Left ventricle myocardium inferior (tissue), 1 donor: ENCODE results near the gene FAM110D. TPM values are rescaled to one million over a fixed set of nuclear protein-coding genes. Genes with fewer than 3 reads are reported as not detected.

ENCODE experiments used
- DNase-seq: peaks from one replicate; pipeline ENCODE4 v3.0.0-alpha.2; 2020
- H3K27ac ChIP-seq: fragments of 200-600 bp; replicated peaks from 2 replicates; pipeline ENCODE4 v1.8.0; 2021
- H3K27me3 ChIP-seq: fragments of 200-600 bp; 2 replicates; pipeline ENCODE4 v1.8.0; 2021; ENCODE audit warnings: low read depth
- H3K36me3 ChIP-seq: fragments of 200-600 bp; 2 replicates; pipeline ENCODE4 v1.8.0; 2021
- H3K4me1 ChIP-seq: fragments of 200-600 bp; 2 replicates; pipeline ENCODE4 v1.8.0; 2021
- H3K4me3 ChIP-seq: fragments of 200-600 bp; 2 replicates; pipeline ENCODE4 v1.8.0; 2021; ENCODE audit warnings: mild to moderate bottlenecking, moderate library complexity
- H3K9me3 ChIP-seq: fragments of 200-600 bp; replicated peaks from 2 replicates; pipeline ENCODE4 v1.8.0; 2021
- CTCF ChIP-seq: fragments of 200-600 bp; IDR thresholded peaks from 2 replicates; pipeline ENCODE4 v1.8.0; 2021; ENCODE audit warnings: antibody characterized with exemption, mild to moderate bottlenecking, borderline replicate concordance
- intact Hi-C: fragments of 100-400 bp; cut with micrococcal nuclease; formaldehyde crosslinking; loops from one replicate; pipeline ENCODE4 v1.11.0; 2022
- total RNA-seq: library from RNA; stranded (reverse); fragmentation: NEBNext Ultra II Directional; extraction: Animal tissue kit (Norgen Biotek cat#: 25700); gene quantifications from one replicate; pipeline ENCODE4 v1.2.1, GENCODE V29; 2021
- donor health status: DM: no; HTN: yes; CAD: no; lungs with severe emphysema.

Gene FAM110D
- total RNA-seq, 1 donor from 2014 or later: 3.1 TPM

- Histone ChIP-seq H3K4me3 (no peak overlapping the region), H3K27me3 (no peaks in the 10 kb centered on the region), H3K9me3 (no peaks in the 10 kb centered on the region), H3K27ac (no peak overlapping the region), H3K36me3 (peaks cover 3% of the 10 kb centered on the region), H3K4me1 (no peaks in the 10 kb centered on the region)
- TF ChIP-seq CTCF: no peak
- DNase-seq: no peak
- intact Hi-C loops: no loop called here
Measured at GRCh38 chr1:26182383-26182696, 23.5 kb downstream of the FAM110D start.

- Histone ChIP-seq H3K4me1 (no peaks in the 10 kb centered on the region), H3K27ac (no peak overlapping the region), H3K9me3 (no peaks in the 10 kb centered on the region), H3K36me3 (peaks cover 3% of the 10 kb centered on the region), H3K27me3 (no peaks in the 10 kb centered on the region), H3K4me3 (no peak overlapping the region)
- intact Hi-C loops: no loop called here
- no peak for TF ChIP-seq CTCF
- no peak for DNase-seq
Measured at GRCh38 chr1:26184086-26184485, 25.2 kb downstream of the FAM110D start.

- DNase-seq: no peak
- H3K4me3 ChIP-seq: no peak overlapping the region
- no peaks in the 10 kb centered on the region for H3K4me1 ChIP-seq
- no peaks in the 10 kb centered on the region for H3K9me3 ChIP-seq
- intact Hi-C loops: no loop called here
- H3K36me3 ChIP-seq: peaks cover 3% of the 10 kb centered on the region
- no peak overlapping the region for H3K27ac ChIP-seq
- no peak for TF ChIP-seq CTCF
- no peaks in the 10 kb centered on the region for H3K27me3 ChIP-seq
Measured at GRCh38 chr1:26184883-26185282, 26.0 kb downstream of the FAM110D start.

DNA sequence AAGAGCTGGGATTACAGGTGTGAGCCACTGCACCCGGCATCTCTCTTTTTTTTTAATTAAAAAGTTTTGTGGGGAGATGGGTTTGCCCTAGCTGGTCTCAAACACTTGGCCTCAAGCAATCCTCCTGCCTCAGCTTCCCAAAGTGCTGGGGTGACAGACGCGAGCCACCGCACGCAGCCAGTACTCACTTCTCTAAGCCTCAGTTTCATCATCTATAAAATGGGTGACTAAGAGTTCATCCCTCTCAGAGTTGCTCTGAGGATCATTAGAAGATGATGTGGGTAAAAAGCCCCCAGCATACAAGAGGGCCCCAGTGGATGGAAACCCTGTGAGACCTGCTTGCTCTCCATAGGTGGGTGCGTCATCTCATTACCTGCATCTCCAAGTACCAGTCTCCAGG lies 29.0 kb downstream of the FAM110D start:
- no peak for TF ChIP-seq CTCF
- no peaks in the 10 kb centered on the region for H3K27me3 ChIP-seq
- peaks cover 3% of the 10 kb centered on the region for H3K36me3 ChIP-seq
- H3K4me1 ChIP-seq: no peaks in the 10 kb centered on the region
- DNase-seq: no peak
- no peak overlapping the region for H3K4me3 ChIP-seq
- H3K27ac ChIP-seq: no peak overlapping the region
- no peaks in the 10 kb centered on the region for H3K9me3 ChIP-seq
- intact Hi-C loops: no loop called here

DNA sequence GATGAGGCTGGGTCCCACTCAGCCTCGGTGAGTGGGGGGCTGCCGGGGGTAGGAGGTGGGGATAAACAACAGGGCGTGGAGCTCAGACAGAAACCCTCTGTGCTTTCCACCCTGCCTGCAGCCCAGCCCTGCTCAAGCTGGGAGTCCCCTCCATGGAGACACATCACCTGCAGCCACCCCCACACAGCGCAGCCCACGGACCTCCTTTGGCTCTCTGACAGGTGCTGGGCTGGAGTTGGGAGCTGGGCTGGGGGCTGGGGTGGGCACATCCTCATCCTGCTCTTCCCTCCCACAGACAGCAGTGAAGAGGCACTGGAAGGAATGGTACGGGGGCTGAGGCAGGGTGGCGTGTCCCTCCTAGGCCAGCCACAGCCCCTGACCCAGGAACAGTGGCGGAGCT lies 29.6 kb downstream of the FAM110D start:
- TF ChIP-seq CTCF: no peak
- intact Hi-C loops: no loop called here

DNA sequence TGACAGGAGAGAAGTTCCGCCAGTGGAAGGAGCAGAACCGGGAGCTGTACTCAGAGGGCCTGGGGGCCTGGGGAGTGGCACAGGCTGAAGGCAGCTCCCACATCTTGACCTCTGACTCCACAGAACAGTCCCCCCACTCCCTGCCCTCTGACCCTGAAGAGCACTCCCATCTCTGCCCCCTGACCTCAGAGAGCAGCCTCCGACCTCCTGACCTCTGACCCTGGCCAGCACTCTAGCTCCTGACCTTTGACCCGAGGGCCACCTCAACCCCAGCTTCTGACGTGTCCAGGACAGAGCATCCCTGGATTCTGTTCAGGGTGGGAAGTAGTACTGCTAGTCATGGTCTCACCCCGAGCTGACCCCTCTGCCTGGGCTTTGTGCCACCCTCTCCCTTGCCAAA lies 30.5 kb downstream of the FAM110D start:
- intact Hi-C loops: no loop called here
- H3K4me1 ChIP-seq: no peaks in the 10 kb centered on the region
- TF ChIP-seq CTCF: no peak
- peaks cover 3% of the 10 kb centered on the region for H3K36me3 ChIP-seq
- H3K27ac ChIP-seq: no peak overlapping the region
- H3K4me3 ChIP-seq: no peak overlapping the region
- H3K27me3 ChIP-seq: no peaks in the 10 kb centered on the region
- no peaks in the 10 kb centered on the region for H3K9me3 ChIP-seq
- no peak for DNase-seq

More for the DNA sequence above, 29.6 kb downstream of the FAM110D start:
- DNase-seq: no peak
- Histone ChIP-seq H3K27me3 (no peaks in the 10 kb centered on the region), H3K4me1 (no peaks in the 10 kb centered on the region), H3K4me3 (no peak overlapping the region), H3K9me3 (no peaks in the 10 kb centered on the region), H3K36me3 (peaks cover 3% of the 10 kb centered on the region), H3K27ac (no peak overlapping the region)
